ENCODE measurements around the gene ZNF678.

ZNF678 gene

GRCh38 chr1:227563324-227564201 is at the start of gene ZNF678:
TSS of gene ZNF678 (plus strand) at chr1:227563556. CDS start at chr1:227650992, 87,436 bp downstream.
- peak; percentile 83 for DNase-seq (ENCODE audit: low spot score)

GRCh38 chr1:227518876-227519275 is 44.5 kb upstream of the ZNF678 start:
- DNase-seq (ENCODE audit: low spot score): no peak

GRCh38 chr1:227521782-227522181 is 41.6 kb upstream of the ZNF678 start:
- DNase-seq (ENCODE audit: low spot score): no peak

GRCh38 chr1:227526524-227526923 is 36.8 kb upstream of the ZNF678 start:
- no peak for DNase-seq (ENCODE audit: low spot score)

GRCh38 chr1:227532019-227532619 is 31.2 kb upstream of the ZNF678 start:
- DNase-seq (ENCODE audit: low spot score): no peak

GRCh38 chr1:227540170-227541098 is 22.9 kb upstream of the ZNF678 start:
- no peak for DNase-seq (ENCODE audit: low spot score)

- DNase-seq (ENCODE audit: low spot score): no peak
Observed at GRCh38 chr1:227541129-227541528, 22.2 kb upstream of the ZNF678 start.

- no peak for DNase-seq (ENCODE audit: low spot score)
Observed at GRCh38 chr1:227541796-227542152, 21.6 kb upstream of the ZNF678 start.

DNA sequence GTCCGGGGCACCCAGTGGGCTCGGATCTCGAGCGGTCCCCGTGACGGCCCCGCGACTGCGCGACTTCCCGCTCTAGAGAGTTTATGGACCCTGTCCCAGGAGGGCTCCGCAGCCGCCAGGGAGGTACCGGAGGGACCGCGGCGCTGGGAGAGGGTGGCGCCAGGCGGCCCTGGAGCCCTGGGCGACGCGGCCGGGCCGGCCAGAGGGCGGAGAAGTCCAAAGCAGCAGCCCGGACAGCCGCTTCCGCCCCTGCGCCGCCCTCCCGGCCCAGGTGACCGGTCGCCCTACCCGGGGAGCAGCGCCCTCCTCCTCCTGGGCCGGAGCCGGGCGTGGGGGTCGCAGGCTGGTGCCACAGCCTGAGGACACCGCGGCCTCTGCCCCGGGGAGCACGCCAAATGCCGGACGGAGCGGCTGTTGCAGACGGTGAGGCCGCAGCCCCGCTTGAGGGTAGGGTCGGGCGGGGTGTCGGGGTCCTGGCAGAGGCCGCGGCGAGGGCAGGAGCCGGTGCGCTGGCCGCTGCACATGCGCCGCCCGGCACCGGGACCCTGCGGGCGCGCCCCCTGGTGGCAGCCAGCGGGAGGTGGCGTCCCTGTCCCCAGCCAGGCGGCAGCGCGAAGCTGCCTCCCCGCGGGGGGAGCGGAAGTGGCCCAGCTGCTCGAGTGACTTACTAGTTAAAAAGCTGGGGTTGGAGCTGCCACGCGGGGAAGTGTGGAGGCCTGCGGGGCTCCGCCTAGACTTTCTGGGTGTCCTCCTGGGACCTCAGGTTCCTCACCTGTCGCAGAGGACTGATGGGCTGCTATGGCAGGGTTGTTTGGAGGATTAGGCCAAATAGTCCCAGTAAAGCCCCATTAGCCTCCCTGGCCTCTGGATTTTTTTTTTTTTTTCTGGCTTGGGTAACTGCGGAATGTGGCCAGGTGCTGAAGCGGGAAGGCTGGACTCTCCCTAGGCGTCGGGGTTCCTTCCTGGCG is 20.9 kb upstream of the ZNF678 start:
- peak; percentile 90 for DNase-seq (ENCODE audit: low spot score)

DNA sequence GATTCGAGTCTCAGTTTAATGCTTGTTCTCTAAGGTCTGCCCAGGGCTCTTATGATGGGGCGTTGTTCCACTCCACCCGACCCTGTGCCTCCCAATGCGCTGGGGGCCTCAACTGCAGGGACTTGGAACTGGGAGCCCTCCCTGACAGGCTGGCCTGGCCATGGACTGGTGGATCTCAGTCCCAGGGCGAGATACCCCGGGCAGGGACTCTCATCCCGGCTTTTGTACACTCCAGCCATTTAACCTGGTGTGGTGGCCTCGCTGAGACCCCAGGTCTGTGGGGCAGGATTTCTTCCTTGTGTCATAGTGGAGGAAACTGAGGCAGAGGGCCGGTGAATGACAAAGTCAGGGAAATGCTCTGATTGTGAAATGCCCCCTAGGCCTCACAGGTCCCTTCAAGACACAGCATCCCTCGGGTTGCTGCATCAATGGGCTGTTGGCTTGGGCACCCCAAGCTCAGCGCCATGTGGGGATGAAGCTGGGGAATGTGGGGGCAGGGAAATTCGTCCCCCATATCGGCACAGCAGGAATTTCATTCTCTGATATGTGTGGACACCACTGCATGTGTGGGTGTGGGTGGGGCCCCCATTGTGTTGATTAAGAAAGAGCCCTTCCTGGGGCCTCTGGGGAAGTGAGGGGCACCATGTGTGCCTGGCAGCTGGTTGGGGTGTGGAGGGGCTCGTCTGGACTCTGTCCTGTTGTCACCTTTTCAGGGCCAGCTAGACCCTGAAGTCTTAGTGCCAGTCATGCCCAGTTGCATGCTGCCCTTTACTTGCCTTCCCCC is 19.9 kb upstream of the ZNF678 start:
- DNase-seq (ENCODE audit: low spot score): no peak

- no peak for DNase-seq (ENCODE audit: low spot score)
Observed at GRCh38 chr1:227544067-227545050, 19.0 kb upstream of the ZNF678 start.

GRCh38 chr1:227545361-227545760 is 18.0 kb upstream of the ZNF678 start:
- DNase-seq (ENCODE audit: low spot score): no peak

DNA sequence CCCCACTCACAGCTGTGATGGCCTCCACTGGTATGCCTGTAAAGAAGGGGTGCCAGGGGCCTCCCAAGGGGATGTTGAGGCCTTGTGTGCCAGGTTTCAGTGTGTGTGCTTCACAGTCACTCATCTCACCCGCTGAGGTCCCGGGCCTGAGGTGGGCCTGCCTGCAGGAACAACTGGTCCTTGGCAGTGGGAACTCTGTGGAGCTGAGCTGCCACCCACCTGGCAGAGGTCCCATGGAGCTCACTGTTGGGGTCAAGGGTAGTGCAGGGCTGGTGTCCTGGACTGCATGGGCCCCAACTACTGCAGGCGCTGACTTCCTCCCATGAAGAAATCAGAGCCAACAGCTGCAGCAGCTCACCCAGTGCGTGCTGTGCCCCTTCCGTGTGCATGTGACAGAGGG is 17.3 kb upstream of the ZNF678 start:
- no peak for DNase-seq (ENCODE audit: low spot score)

- DNase-seq (ENCODE audit: low spot score): no peak
Observed at GRCh38 chr1:227546598-227547309, 16.6 kb upstream of the ZNF678 start.

DNA sequence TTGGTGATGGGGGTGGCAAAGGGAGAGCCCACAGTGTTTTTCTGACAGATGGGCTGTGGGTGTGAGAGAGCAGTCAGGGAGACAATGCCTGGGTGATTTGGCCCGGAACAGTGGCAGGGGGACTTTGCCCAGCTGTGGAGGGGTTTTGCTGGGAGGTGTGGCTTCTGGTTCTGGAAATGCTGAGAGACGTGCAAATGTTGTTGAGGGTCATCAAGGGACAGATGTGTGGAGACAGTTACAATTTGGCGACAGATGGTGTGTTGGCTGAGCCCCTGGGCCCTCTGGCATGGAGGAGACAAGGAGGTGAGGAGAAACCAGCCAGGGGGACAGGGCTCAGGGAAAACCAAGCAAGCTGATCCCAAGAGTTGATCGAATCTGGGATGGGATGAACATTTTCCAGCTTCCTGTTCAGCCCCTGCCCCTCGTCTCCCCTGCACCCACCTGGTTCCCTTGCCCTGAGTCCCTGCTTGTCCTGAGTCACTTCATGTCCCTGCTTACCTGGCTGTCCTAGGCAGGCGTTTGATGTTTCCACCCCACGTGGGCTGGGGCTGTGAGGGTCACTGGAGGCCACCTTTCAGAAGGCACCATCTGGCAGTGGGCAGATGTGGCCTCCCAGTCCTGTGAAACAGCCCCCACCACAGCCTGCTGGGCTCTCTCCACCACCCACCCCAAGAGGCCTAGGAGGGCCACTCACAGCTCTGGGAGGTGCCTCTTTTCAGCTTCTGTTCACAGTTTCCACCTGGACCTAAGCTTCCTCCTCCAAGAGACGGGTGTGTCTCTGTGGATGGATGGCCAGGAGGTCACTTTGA is 15.8 kb upstream of the ZNF678 start:
- no peak for DNase-seq (ENCODE audit: low spot score)

DNA sequence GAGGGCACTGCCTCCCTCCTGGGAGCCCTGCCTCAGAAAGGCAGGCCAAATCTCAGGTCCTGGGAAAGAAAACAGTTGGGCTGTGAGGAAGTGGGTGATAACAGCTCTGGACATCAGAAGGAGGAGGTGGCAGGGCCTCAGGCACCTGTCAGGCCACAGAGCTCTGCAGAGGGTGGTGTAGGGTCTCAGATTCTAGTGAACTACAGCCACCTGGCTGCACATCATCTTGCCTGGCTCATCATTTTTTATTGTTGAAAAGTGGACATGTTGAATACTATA is 15.3 kb upstream of the ZNF678 start:
- DNase-seq (ENCODE audit: low spot score): no peak

GRCh38 chr1:227548448-227548847 is 14.9 kb upstream of the ZNF678 start:
- DNase-seq (ENCODE audit: low spot score): no peak

GRCh38 chr1:227549892-227550291 is 13.5 kb upstream of the ZNF678 start:
- DNase-seq (ENCODE audit: low spot score): no peak

Data from CD4-positive, alpha-beta T cell treated with Interleukin-6 at 100 ng/mL for 8 hours (primary cell).